GM19455 (cell line): Measurements from ENCODE around the gene GRM5.
A peak's percentile ranks its signal among the peaks of the same experiment; 100 is the strongest.

Experiments used
- ATAC-seq: cut with Tn5 transposase; IDR thresholded peaks from one replicate; pipeline ENCODE4 v1.9.1; 2021; ENCODE audit not compliant: unreplicated experiment

GRM5 gene

GRCh38 chr11:88620568-88621130, 445.1 kb downstream of the GRM5 start:
- ATAC-seq = no peak

- ATAC-seq = no peak
Observed at GRCh38 chr11:88619656-88620385, 446.0 kb downstream of the GRM5 start.

GRCh38 chr11:88619071-88619425, 446.7 kb downstream of the GRM5 start:
- ATAC-seq = no peak

GRCh38 chr11:88618327-88619070, 447.3 kb downstream of the GRM5 start:
- no peak for ATAC-seq

- no peak for ATAC-seq
Observed at GRCh38 chr11:88617226-88617625, 448.6 kb downstream of the GRM5 start.

- no peak for ATAC-seq
Observed at GRCh38 chr11:88604260-88604659, 461.5 kb downstream of the GRM5 start.

- no peak for ATAC-seq
Observed at GRCh38 chr11:88603091-88603867, 462.5 kb downstream of the GRM5 start.

- no peak for ATAC-seq
Observed at GRCh38 chr11:88597387-88597786, 468.4 kb downstream of the GRM5 start.

GRCh38 chr11:88596786-88597185, 469.0 kb downstream of the GRM5 start:
- ATAC-seq = no peak

GRCh38 chr11:88594274-88594950, 471.4 kb downstream of the GRM5 start:
- no peak for ATAC-seq

- no peak for ATAC-seq
Observed at GRCh38 chr11:88590361-88590760, 475.4 kb downstream of the GRM5 start.

GRCh38 chr11:88583251-88583650, 482.5 kb downstream of the GRM5 start:
- ATAC-seq = no peak

GRCh38 chr11:88579466-88579865, 486.3 kb downstream of the GRM5 start:
- no peak for ATAC-seq

GRCh38 chr11:88576741-88577140, 489.0 kb downstream of the GRM5 start:
- no peak for ATAC-seq

- ATAC-seq = no peak
Observed at GRCh38 chr11:88575916-88576315, 489.9 kb downstream of the GRM5 start.

- no peak for ATAC-seq
Observed at GRCh38 chr11:88569342-88569741, 496.4 kb downstream of the GRM5 start.

GRCh38 chr11:88555829-88556202, 510.0 kb downstream of the GRM5 start:
- ATAC-seq = no peak

GRCh38 chr11:88555018-88555828, 510.6 kb downstream of the GRM5 start:
- ATAC-seq = no peak

GRCh38 chr11:88553204-88553603, 512.6 kb downstream of the GRM5 start:
- no peak for ATAC-seq

- peak; percentile 92 for ATAC-seq
Observed at GRCh38 chr11:88552379-88553062, 513.3 kb downstream of the GRM5 start.
